ENCODE results near the gene SLC35F1.

The SLC35F1 gene

DNA sequence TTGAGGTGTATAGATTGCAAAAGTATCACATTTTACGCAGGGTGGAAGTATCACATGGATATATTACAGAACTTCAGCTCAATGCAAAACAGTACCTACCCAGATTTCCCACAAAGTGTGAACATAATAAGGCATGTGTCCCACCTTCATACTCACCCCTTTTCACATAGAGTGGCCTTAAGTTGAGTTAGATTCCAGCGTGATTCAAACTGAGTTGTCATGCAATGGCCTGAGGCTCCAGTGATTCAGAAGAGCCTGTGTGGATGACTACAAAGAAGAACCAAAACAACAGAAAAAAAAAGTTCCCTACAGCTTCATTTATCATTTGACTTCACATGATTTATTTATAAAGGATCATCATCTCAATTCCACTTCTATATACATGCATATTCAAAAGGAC lies 309.7 kb downstream of the SLC35F1 start:
- Histone ChIP-seq H3K36me3 (ENCODE audit: control insufficient read depth in 4 of 4, insufficient read depth in 4 of 4, low read length in 3 of 4) (no peaks in the 10 kb centered on the region), H3K27ac (ENCODE audit: insufficient read depth in 1 of 2, low read depth in 1 of 2, low read length in 2 of 2, poor library complexity in 1 of 2, severe bottlenecking in 2 of 2) (no peak overlapping the region), H3K4me3 (ENCODE audit: control insufficient read depth in 1 of 7, extremely low read depth in 1 of 7, insufficient read depth in 4 of 7, low read depth in 2 of 7, low read length in 6 of 7) (no peak overlapping the region), H3K27me3 (replicated peaks in 2 of 5; ENCODE audit: control insufficient read depth in 4 of 5, insufficient read depth in 5 of 5, low read length in 4 of 5) (no peaks in the 10 kb centered on the region), H3K9me3 (ENCODE audit: control extremely low read depth in 1 of 5, control insufficient read depth in 4 of 5, insufficient read depth in 2 of 5, low read depth in 1 of 5, low read length in 4 of 5) (no peaks in the 10 kb centered on the region), H3K4me1 (ENCODE audit: control extremely low read depth in 1 of 4, control insufficient read depth in 4 of 4, insufficient read depth in 4 of 4, low read length in 3 of 4) (no peaks in the 10 kb centered on the region)
- ChIA-PET POLR2A (no interaction called here), CTCF (interaction anchor here (0.8 kb wide), 1 partner anchor 27 kb away, joined by 3 read pairs; no protein-coding TSS in a partner anchor)
- DNase-seq, result no peak
- WGBS (ENCODE audit: insufficient coverage), result 100% methylated on average over 1 of the region's 2 CpGs

DNA sequence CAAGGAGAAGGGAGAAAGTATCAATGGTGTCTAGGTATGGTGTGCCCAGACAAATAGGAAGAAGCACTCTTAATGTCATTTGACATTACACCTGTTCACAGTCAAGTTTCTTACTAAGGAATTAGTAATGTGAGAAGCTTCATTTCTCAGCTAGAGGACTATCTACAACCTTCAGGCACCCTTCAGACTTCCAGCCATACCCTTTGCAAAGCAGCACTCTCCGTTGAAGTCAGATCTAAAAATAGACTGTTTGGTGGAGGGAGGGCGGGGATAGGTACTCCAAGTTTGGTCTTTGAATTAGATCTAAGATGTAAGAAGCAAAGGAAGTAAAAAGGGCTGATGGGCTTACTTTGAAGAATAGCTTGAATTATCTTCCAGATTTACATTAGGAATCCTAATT lies 311.1 kb downstream of the SLC35F1 start:
- no peak for DNase-seq
- no peaks in the 10 kb centered on the region for H3K9me3 ChIP-seq (ENCODE audit: control extremely low read depth in 1 of 5, control insufficient read depth in 4 of 5, insufficient read depth in 2 of 5, low read depth in 1 of 5, low read length in 4 of 5)
- H3K27me3 ChIP-seq (replicated peaks in 2 of 5; ENCODE audit: control insufficient read depth in 4 of 5, insufficient read depth in 5 of 5, low read length in 4 of 5), result no peaks in the 10 kb centered on the region
- CTCF ChIA-PET, result interaction anchor here (0.9 kb wide), 1 partner anchor 54 kb away, joined by 3 read pairs; no protein-coding TSS in a partner anchor
- H3K27ac ChIP-seq (ENCODE audit: insufficient read depth in 1 of 2, low read depth in 1 of 2, low read length in 2 of 2, poor library complexity in 1 of 2, severe bottlenecking in 2 of 2), result no peak overlapping the region
- no peaks in the 10 kb centered on the region for H3K4me1 ChIP-seq (ENCODE audit: control extremely low read depth in 1 of 4, control insufficient read depth in 4 of 4, insufficient read depth in 4 of 4, low read length in 3 of 4)
- no peaks in the 10 kb centered on the region for H3K36me3 ChIP-seq (ENCODE audit: control insufficient read depth in 4 of 4, insufficient read depth in 4 of 4, low read length in 3 of 4)
- WGBS (ENCODE audit: insufficient coverage), result no CpG with 5 or more reads among the region's 2 CpGs
- POLR2A ChIA-PET, result no interaction called here
- no peak overlapping the region for H3K4me3 ChIP-seq (ENCODE audit: control insufficient read depth in 1 of 7, extremely low read depth in 1 of 7, insufficient read depth in 4 of 7, low read depth in 2 of 7, low read length in 6 of 7)

DNA sequence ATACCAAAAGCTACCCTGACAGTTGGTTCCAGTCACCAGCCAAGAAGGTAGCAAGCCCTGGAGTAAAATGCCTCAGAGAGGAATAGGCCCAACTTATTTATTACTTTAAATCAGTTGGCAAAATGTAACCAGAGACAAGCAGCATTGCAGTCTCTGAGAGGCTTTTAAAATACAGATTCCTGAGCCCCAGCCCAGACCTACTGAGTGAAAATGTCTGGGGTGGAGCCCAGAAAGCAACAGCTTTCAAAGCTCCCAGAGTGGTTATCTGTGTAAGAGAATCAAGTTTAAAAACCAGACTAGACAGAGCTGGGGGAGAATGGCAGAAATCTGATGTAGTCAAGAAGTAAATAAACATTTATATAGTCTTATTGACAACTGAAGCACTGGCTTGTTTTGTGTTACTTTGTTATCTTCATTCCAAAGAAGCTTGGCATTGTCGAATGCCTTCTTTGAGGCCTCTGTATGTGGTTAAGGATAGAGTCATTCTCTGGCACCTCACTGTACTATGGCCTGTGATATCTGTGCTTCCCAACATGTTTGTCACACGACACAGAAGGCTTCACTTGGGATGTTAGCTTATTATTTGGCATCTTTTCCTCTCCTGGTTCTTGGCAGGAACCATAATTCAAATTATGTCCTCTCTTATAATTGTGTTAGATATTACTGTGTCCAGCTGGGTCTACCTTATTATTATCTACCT lies 313.5 kb downstream of the SLC35F1 start:
- H3K4me1 ChIP-seq (ENCODE audit: control extremely low read depth in 1 of 4, control insufficient read depth in 4 of 4, insufficient read depth in 4 of 4, low read length in 3 of 4), result no peaks in the 10 kb centered on the region
- WGBS (ENCODE audit: insufficient coverage), result 100% methylated on average over 2 of the region's 2 CpGs
- ChIA-PET POLR2A (no interaction called here), CTCF (no interaction called here)
- no peak for DNase-seq
- no peak overlapping the region for H3K27ac ChIP-seq (ENCODE audit: insufficient read depth in 1 of 2, low read depth in 1 of 2, low read length in 2 of 2, poor library complexity in 1 of 2, severe bottlenecking in 2 of 2)
- H3K4me3 ChIP-seq (ENCODE audit: control insufficient read depth in 1 of 7, extremely low read depth in 1 of 7, insufficient read depth in 4 of 7, low read depth in 2 of 7, low read length in 6 of 7), result no peak overlapping the region
- H3K36me3 ChIP-seq (ENCODE audit: control insufficient read depth in 4 of 4, insufficient read depth in 4 of 4, low read length in 3 of 4), result no peaks in the 10 kb centered on the region
- H3K27me3 ChIP-seq (replicated peaks in 2 of 5; ENCODE audit: control insufficient read depth in 4 of 5, insufficient read depth in 5 of 5, low read length in 4 of 5), result no peaks in the 10 kb centered on the region
- H3K9me3 ChIP-seq (ENCODE audit: control extremely low read depth in 1 of 5, control insufficient read depth in 4 of 5, insufficient read depth in 2 of 5, low read depth in 1 of 5, low read length in 4 of 5), result no peaks in the 10 kb centered on the region

DNA sequence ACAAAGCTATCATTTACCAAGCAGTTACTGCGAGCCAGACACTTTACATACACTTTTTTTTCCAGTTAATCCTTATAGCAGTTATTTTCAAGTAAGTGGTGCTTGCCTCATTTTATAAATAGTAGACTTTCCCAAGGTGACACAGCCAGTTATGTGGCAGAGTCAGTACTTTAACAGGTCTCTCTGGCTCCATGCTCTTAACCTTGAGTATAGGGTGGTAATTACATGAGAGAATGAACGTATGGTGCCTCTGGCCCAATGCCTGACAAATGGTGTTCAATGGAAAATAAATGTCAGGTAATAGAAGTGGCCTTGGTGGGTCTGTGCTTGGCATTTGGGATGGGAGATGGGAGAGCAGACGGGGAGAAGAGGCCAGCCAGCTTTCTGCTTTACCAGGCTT lies 316.3 kb downstream of the SLC35F1 start:
- Histone ChIP-seq H3K4me1 (ENCODE audit: control extremely low read depth in 1 of 4, control insufficient read depth in 4 of 4, insufficient read depth in 4 of 4, low read length in 3 of 4) (no peaks in the 10 kb centered on the region), H3K36me3 (ENCODE audit: control insufficient read depth in 4 of 4, insufficient read depth in 4 of 4, low read length in 3 of 4) (no peaks in the 10 kb centered on the region), H3K27ac (ENCODE audit: insufficient read depth in 1 of 2, low read depth in 1 of 2, low read length in 2 of 2, poor library complexity in 1 of 2, severe bottlenecking in 2 of 2) (no peak overlapping the region), H3K9me3 (ENCODE audit: control extremely low read depth in 1 of 5, control insufficient read depth in 4 of 5, insufficient read depth in 2 of 5, low read depth in 1 of 5, low read length in 4 of 5) (no peaks in the 10 kb centered on the region), H3K27me3 (replicated peaks in 2 of 5; ENCODE audit: control insufficient read depth in 4 of 5, insufficient read depth in 5 of 5, low read length in 4 of 5) (peaks cover 0 to 4% (median 0%) of the 10 kb centered on the region in 5 experiments), H3K4me3 (ENCODE audit: control insufficient read depth in 1 of 7, extremely low read depth in 1 of 7, insufficient read depth in 4 of 7, low read depth in 2 of 7, low read length in 6 of 7) (no peak overlapping the region)
- no peak for DNase-seq
- ChIA-PET POLR2A (no interaction called here), CTCF (no interaction called here)
- WGBS (ENCODE audit: insufficient coverage), result 75% methylated on average over 1 of the region's 3 CpGs

DNA sequence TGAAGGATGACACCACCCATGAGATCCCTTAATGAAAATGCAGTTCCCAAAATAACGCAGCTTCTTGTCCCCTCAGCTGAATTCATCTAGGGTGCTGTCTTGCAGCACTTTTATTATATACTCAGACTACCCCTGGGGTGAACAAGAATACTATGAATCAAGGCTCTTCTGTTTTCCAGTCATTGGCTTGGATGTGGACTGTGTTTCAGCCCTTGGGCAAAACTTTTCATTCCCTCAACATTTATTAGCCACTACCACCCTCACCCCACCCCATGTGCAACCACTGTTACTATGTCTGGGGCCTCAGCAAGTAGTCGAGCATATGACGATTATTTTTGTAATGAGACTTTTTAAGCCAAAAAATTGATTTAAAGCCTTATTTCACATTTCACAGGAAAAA lies 321.8 kb downstream of the SLC35F1 start:
- CTCF ChIA-PET, result interaction anchor here (1.8 kb wide), 1 partner anchor 18 kb away, joined by 3 read pairs; no protein-coding TSS in a partner anchor
- no peak overlapping the region for H3K27ac ChIP-seq (ENCODE audit: insufficient read depth in 1 of 2, low read depth in 1 of 2, low read length in 2 of 2, poor library complexity in 1 of 2, severe bottlenecking in 2 of 2)
- H3K27me3 ChIP-seq (replicated peaks in 2 of 5; ENCODE audit: control insufficient read depth in 4 of 5, insufficient read depth in 5 of 5, low read length in 4 of 5), result peaks cover 0 to 6% (median 0%) of the 10 kb centered on the region in 5 experiments
- no peak overlapping the region for H3K4me3 ChIP-seq (ENCODE audit: control insufficient read depth in 1 of 7, extremely low read depth in 1 of 7, insufficient read depth in 4 of 7, low read depth in 2 of 7, low read length in 6 of 7)
- no peaks in the 10 kb centered on the region for H3K9me3 ChIP-seq (ENCODE audit: control extremely low read depth in 1 of 5, control insufficient read depth in 4 of 5, insufficient read depth in 2 of 5, low read depth in 1 of 5, low read length in 4 of 5)
- H3K4me1 ChIP-seq (ENCODE audit: control extremely low read depth in 1 of 4, control insufficient read depth in 4 of 4, insufficient read depth in 4 of 4, low read length in 3 of 4), result no peaks in the 10 kb centered on the region
- 69% methylated on average over 2 of the region's 3 CpGs for WGBS (ENCODE audit: insufficient coverage)
- no peak for DNase-seq
- POLR2A ChIA-PET, result no interaction called here
- no peaks in the 10 kb centered on the region for H3K36me3 ChIP-seq (ENCODE audit: control insufficient read depth in 4 of 4, insufficient read depth in 4 of 4, low read length in 3 of 4)

DNA sequence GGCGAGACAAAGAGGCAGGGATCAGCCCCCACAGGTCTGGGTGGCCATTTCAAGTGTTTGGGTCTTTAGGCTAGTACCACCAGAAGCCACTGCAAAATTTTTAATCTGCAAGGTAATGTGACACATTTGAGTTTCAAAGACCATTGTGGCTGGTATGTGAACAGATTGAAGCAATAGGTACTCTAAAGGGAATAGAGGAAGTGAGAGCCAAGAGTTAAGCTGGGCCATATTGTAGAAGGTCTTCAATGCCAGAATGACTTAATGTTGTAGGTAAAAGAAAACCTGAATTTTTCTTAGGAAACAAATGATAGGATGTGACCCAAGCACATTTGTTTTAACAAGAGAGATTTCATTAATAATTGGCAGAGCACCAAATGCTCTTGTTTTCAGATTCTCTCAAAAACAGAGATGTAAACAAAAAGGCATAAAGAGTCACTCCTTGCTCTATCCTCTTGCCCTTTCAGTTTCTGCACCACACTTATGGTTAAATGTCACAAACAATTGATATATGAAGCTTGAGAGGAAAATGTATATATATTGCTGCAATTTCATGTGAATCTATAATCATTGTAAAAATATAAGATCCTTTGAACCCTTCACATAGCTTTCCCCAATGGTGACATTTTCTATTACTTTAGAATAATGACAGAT lies 333.9 kb downstream of the SLC35F1 start:
- 100% methylated on average over 1 of the region's 1 CpG for WGBS (ENCODE audit: insufficient coverage)
- H3K36me3 ChIP-seq (ENCODE audit: control insufficient read depth in 4 of 4, insufficient read depth in 4 of 4, low read length in 3 of 4), result no peaks in the 10 kb centered on the region
- no peak for DNase-seq
- ChIA-PET CTCF (interaction anchor here (0.6 to 0.8 kb wide), 3 partner anchors 16 to 305 kb away, joined by 3 read pairs; no protein-coding TSS in a partner anchor), POLR2A (no interaction called here)
- H3K4me3 ChIP-seq (ENCODE audit: control insufficient read depth in 1 of 7, extremely low read depth in 1 of 7, insufficient read depth in 4 of 7, low read depth in 2 of 7, low read length in 6 of 7), result no peak overlapping the region
- H3K27ac ChIP-seq (ENCODE audit: insufficient read depth in 1 of 2, low read depth in 1 of 2, low read length in 2 of 2, poor library complexity in 1 of 2, severe bottlenecking in 2 of 2), result no peak overlapping the region
- no peaks in the 10 kb centered on the region for H3K4me1 ChIP-seq (ENCODE audit: control extremely low read depth in 1 of 4, control insufficient read depth in 4 of 4, insufficient read depth in 4 of 4, low read length in 3 of 4)
- H3K27me3 ChIP-seq (replicated peaks in 2 of 5; ENCODE audit: control insufficient read depth in 4 of 5, insufficient read depth in 5 of 5, low read length in 4 of 5), result peaks cover 0 to 4% (median 0%) of the 10 kb centered on the region in 5 experiments
- no peaks in the 10 kb centered on the region for H3K9me3 ChIP-seq (ENCODE audit: control extremely low read depth in 1 of 5, control insufficient read depth in 4 of 5, insufficient read depth in 2 of 5, low read depth in 1 of 5, low read length in 4 of 5)

DNA sequence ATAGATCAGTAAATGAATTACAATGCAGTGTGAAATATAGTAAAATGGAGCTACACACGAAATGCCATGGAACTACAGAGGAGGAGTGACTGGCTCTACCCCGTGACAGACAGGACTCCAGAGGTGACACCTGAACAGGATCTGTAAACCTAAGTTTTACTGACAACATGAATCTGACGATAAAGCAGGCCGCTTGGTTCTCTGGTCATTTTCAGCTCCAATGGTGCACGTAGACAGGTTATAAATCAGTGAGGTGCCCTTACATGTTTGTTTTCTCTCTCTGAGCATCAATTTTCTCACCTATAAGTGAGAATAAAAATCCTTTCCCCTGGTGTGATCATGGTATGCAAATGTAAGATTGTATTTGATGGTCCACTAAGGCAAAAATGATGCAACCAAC lies 339.3 kb downstream of the SLC35F1 start:
- ChIA-PET POLR2A (no interaction called here), CTCF (interaction anchor here (0.6 to 1.0 kb wide), 2 partner anchors 18 to 362 kb away, joined by 3 to 4 read pairs; no protein-coding TSS in a partner anchor)
- WGBS (ENCODE audit: insufficient coverage), result 96% methylated on average over 4 of the region's 5 CpGs
- no peak for DNase-seq
- Histone ChIP-seq H3K4me1 (ENCODE audit: control extremely low read depth in 1 of 4, control insufficient read depth in 4 of 4, insufficient read depth in 4 of 4, low read length in 3 of 4) (peaks cover 2 to 16% (median 10%) of the 10 kb centered on the region in 4 experiments), H3K4me3 (ENCODE audit: control insufficient read depth in 1 of 7, extremely low read depth in 1 of 7, insufficient read depth in 4 of 7, low read depth in 2 of 7, low read length in 6 of 7) (no peak overlapping the region), H3K27ac (ENCODE audit: insufficient read depth in 1 of 2, low read depth in 1 of 2, low read length in 2 of 2, poor library complexity in 1 of 2, severe bottlenecking in 2 of 2) (no peak overlapping the region), H3K36me3 (ENCODE audit: control insufficient read depth in 4 of 4, insufficient read depth in 4 of 4, low read length in 3 of 4) (no peaks in the 10 kb centered on the region), H3K9me3 (ENCODE audit: control extremely low read depth in 1 of 5, control insufficient read depth in 4 of 5, insufficient read depth in 2 of 5, low read depth in 1 of 5, low read length in 4 of 5) (no peaks in the 10 kb centered on the region), H3K27me3 (replicated peaks in 2 of 5; ENCODE audit: control insufficient read depth in 4 of 5, insufficient read depth in 5 of 5, low read length in 4 of 5) (peaks cover 0 to 4% (median 0%) of the 10 kb centered on the region in 5 experiments)

Data from common myeloid progenitor, CD34-positive (primary cell).